ENCODE data around the gene PLXNB3.

DNA sequence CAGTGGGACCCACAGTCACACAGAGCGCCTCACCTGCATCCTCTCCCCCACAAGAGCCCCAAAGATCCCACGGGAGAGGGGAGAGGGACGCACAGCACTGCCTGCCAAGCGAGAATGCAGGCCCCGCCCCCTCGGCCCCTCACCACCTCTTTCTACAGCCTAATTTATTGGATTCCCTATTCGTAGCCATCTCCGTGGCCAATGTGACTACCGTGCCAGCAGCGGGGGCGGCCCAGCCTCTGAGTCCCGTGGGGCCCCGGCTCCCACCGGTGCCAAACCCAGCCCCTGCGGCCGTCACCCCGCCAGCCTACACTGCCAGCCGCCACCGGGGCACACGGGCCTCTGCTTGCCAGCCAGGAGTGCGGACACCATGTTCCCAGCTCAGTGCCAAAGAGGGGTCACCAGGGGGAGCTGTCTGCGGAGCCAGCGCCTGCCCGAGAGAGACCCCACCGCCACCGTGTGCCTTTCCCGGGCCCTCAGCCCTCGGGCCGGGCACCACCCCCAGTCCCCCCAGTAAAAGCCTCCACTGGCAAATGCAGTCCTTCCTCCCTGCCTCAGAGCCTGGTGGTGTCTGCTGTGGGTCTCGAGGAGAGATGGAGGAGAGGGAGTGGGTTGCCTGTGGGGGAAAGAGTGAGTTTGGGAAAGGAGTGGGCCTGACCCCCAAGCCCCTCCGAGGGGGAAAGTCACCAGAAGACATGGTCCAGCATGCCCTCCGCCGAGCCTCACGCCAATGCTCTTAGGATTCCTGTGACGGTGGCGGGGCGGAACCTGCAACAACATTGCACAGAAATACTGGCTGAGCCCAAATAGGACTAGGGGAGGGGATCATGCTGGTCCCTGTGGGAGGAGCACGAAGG lies 19.6 kb upstream of the PLXNB3 start:
- TF ChIP-seq EZH2 (IDR thresholded peaks at IDR 0.05; ENCODE audit: low read depth, unreplicated experiment) (no peak), POLR2AphosphoS5 (IDR thresholded peaks at IDR 0.05; ENCODE audit: low read depth) (no peak), ZNF331 (CRISPR knock-in tag; IDR thresholded peaks at IDR 0.05; ENCODE audit: low read depth) (no peak), EZH2phosphoT487 (IDR thresholded peaks at IDR 0.05; ENCODE audit: unreplicated experiment) (no peak)
- TF ChIP-seq, protein P1, sequence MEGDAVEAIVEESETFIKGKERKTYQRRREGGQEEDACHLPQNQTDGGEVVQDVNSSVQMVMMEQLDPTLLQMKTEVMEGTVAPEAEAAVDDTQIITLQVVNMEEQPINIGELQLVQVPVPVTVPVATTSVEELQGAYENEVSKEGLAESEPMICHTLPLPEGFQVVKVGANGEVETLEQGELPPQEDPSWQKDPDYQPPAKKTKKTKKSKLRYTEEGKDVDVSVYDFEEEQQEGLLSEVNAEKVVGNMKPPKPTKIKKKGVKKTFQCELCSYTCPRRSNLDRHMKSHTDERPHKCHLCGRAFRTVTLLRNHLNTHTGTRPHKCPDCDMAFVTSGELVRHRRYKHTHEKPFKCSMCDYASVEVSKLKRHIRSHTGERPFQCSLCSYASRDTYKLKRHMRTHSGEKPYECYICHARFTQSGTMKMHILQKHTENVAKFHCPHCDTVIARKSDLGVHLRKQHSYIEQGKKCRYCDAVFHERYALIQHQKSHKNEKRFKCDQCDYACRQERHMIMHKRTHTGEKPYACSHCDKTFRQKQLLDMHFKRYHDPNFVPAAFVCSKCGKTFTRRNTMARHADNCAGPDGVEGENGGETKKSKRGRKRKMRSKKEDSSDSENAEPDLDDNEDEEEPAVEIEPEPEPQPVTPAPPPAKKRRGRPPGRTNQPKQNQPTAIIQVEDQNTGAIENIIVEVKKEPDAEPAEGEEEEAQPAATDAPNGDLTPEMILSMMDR (conservative IDR thresholded peaks at IDR 0.05; ENCODE audit: low read depth in 2 of 2), result peak in 1 of 2 experiments; percentile 48; a peak in 2 of 4 replicates

All from GM23338 (cell line).